ENCODE data around the gene RAE1.

GRCh38 chr20:57327820-57328219 is 23.2 kb upstream of the RAE1 start:
- TF ChIP-seq CTCF (IDR thresholded peaks at IDR 0.05; ENCODE audit: extremely low read depth in 1 of 2, insufficient read depth in 1 of 2, low read depth in 1 of 2, low read length in 2 of 2) (no peak), EZH2 (IDR thresholded peaks at IDR 0.05; ENCODE audit: borderline replicate concordance, low read depth, low read length, severe bottlenecking) (no peak), POLR2A (IDR thresholded peaks at IDR 0.05; ENCODE audit: low read depth, low read length) (no peak), FOS (IDR thresholded peaks at IDR 0.05; ENCODE audit: borderline replicate concordance, insufficient read depth, low read length) (no peak), POLR2AphosphoS5 (IDR thresholded peaks at IDR 0.05; ENCODE audit: insufficient read depth, low read depth, low read length) (no peak), MYC (IDR thresholded peaks at IDR 0.05; ENCODE audit: low read depth, low read length) (no peak), MAX (IDR thresholded peaks at IDR 0.05; ENCODE audit: insufficient read depth, insufficient read length) (no peak), JUN (IDR thresholded peaks at IDR 0.05; ENCODE audit: borderline replicate concordance, insufficient read depth, insufficient read length, low read depth) (no peak)
